HG03175 (cell line): Measurements from ENCODE around the gene ZNF653.
"Not testable (repeated sequence)": the region's sequence is repeated elsewhere in the genome, so short reads cannot be mapped to it uniquely, and the experiment has no call there.

Source experiments
- ATAC-seq: cut with Tn5 transposase; IDR thresholded peaks from one replicate; pipeline ENCODE4 v1.9.1; 2021; ENCODE audit warnings: mild to moderate bottlenecking, moderate library complexity; ENCODE audit not compliant: unreplicated experiment

Gene ZNF653

DNA sequence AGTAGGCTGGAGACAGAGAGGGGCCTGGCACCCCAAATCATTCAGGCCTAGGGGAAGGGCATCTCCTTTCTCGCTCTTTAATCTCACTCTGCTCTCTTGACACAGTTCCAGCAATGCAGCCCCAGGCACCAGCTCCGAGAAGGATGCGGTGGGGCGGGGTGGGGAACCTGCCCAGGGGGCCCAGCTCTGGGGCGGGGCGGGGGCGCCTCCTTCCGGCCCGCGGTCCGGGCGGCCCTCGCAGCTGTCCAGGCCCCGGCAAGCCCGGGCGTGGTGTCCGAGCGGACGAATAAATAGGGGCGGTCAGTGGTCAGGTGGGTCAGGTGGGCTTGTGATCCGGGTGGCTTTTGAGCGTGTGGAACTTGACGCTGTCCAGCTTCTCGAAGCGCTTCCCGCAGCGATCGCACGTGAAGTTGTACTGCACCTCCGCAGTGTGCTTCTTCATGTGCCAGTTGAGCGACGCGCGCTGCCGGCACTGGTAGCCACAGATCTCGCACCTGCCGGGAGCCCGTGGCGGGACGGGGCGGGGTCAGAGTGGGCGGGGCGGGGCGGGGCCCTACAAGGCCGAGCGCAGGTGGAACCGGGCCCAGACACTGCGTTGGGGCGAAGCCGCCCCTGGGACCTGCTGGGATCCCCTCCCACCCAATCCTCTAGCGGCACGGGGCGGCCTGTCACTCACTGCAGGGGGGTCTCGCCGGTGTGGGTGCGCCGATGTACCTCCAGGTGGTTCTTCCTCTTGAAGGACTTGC, 22.1 kb downstream of the ZNF653 start:
- ATAC-seq: no peak

DNA sequence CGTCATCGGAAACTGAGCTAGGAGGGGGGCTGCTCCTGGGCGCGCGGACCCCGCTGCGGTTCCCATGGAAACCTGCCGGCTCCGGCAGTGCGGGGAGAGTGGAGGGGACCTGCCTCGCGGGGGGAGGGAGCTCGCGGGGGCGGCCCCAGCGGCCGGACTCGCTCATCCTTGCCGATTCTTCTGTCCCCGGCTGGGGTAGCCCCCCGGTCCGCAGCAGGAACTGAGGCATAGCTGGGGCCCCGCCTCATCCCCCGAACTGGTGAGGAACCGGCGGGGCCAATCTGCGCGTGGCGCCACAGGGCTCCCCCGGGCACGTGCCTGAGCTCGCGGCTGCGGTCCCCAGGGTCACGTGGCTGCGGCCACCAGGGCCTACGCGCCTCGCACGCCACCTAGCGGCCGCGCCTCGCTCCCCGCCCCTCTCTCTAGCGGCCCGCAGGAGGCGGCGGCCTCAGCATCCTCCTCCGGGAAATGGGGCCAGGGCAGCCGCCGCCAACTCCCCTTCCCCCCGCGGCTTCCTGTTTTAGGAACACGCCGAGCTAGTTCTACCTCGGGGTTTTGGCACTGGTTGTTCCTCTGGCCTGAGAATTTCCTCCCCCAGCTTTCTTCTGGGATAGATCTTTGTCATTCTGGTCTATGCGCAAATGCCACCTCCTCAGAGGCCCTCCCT, 23.1 kb downstream of the ZNF653 start:
- ATAC-seq: peak; percentile 58

DNA sequence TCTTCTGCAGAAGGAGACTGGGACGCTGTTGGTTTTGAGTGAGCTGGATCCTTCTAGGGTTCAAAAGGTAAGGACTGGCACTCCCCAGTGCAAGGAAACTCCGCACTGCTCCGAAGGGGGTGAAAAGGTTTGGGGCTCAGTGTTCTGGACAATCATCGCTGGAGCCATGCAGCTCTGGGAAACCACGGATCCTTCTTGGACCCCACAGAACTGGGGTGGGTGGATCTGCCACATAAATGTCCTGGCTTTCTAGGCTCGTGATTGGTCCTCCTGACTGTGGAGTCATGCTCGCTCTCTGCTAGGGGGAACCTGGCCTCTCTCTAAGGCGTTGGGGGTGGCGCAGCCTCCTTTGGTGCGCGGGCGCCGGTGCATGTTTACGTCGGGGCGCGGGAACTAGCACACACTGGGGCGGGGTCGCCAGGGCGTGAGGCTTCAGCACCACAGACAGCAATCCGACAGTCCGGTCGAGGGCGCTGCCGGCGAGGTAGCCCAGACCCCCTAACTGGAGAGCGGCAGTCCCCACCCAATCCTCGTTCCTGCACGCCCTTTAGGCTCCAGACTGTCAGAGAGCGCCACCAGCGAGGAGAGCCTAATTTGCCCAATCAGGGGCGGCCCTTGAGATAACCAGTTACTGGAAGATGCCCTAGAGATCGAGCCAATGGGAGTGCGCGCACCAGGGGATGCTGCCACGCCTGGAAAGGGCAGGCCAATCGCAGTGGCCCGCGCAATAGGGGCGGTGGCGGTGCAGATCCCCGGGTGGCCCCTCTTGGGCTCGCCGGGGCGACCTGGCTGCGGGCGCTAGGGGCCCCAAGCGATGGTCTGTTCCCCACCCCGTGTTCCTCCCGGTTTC, 23.9 kb downstream of the ZNF653 start:
- ATAC-seq: peak; percentile 56

DNA sequence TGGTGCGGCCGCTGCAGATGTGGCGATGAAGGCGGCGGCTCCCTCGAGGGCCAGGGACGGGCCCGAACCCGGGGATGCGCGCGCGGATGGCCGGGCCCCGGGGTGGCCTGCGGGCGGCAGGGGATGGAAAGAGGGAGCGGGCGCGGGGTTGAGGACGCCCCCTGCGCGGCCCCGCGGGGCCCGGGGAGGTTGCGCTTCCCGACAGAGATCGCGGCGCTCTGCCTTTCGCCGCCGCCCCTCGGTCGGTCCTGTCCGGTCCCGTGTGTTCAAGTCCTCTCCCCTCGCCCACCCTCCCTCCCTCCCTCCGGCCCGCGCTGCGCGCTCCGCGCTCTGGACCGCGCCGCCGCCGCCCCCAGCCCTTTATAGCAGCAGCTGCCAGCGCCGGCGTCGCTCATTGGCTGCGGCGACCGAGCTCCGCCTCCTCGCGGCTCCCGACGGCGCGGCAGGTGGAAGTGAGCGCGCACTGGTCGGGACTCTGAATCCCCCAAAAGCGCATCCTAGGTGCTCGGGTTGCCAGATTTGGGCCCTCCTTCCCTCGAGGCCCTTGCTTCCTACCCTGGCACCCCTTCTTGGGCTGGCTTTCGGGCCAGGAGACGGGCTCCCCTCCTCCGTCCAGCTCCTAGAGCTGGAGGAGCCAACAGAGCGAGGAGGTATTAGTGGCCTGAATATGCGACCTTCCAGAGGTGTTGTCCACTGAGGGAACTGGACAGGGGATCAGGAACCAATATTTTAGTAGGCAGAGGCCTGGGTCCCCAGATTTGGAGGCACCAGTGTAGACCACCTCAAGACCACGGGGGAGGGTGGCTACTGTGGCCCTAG, 24.7 kb downstream of the ZNF653 start, which contains the start of gene ELAVL3:
Gene ELAVL3 (minus strand): TSS at position 332 of the 819 bp plus-strand sequence. CDS start 438 bp downstream, outside the sequence.
- ATAC-seq: no peak

DNA sequence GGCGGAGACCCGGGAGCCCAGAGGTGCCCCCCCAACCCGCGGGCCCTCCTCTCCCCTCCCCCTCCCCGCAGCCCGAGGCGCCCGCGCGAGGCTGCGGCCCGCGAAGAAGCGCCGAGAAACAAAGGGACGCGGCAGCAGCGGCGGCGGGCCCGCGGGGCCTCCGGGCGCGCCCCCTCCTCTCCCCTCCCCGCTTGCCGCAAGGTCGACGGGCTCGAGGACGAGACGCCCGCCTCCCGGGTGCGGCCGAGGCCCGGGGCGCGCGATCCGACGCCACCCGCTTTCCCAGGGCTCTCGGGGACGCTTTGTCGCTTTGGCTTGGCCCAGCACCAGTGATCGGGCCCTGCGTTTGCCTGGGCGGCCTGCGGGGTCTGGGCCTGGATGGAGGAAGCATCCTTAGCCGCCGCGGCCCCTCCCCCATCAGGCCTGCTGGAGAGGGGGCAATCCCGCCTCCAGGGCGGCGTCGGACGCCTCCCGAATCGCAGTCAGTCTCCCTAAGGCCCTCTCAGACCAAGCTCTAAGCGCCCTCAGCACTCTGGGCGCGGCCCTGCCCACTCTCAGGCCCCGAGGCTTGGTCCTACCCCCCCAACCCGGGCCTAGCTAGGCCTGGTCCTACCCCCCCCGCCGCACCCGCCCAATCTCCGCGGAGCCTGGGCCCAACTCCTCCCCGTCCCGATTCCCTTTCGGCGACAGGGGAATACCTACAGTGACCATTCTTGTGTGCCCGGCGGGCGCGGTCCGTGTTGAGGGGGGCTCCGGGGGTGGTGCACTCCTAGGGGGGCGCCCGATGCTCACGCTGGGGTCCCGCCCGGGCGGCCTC, 25.5 kb downstream of the ZNF653 start:
- no peak for ATAC-seq

DNA sequence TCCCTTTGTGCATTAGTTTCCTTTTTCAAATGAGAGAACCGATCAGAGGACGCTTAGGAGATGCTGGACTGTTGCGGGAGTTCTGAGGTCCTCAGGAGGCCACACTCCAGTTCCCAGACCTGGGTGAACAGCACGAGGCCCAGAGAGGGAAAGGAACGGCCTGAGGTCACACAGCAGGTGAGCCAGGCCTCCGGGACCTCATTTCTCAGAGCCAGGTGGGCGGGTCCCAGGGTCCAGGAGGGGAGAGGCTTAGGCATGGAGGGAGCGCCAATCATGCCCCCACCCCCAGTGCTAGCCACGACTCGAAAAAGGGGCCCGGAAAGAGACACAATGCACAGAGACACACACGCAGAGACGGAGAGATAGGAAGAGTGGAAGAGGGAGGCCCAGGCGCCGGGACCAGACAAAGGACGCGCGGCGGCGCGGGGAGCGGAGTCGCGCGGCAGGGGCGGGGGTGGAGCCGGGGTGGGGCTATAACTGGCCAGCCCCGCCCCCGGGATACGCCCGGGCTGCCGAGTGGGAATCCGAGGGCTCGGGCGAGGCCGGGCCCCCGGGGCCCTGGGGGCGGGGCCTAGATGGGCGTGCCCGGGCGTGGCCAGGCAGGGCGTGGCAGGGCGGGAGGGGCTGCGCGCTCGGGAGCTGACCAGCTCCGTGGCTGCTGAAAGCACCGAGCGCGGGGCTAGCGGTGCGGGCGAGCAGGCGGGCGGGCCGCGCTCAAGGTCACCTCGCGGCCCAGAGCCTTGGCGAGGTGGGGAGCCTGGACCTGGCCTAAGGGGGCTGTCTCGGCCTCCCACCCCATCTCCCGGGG, 26.3 kb downstream of the ZNF653 start:
- ATAC-seq: no peak

DNA sequence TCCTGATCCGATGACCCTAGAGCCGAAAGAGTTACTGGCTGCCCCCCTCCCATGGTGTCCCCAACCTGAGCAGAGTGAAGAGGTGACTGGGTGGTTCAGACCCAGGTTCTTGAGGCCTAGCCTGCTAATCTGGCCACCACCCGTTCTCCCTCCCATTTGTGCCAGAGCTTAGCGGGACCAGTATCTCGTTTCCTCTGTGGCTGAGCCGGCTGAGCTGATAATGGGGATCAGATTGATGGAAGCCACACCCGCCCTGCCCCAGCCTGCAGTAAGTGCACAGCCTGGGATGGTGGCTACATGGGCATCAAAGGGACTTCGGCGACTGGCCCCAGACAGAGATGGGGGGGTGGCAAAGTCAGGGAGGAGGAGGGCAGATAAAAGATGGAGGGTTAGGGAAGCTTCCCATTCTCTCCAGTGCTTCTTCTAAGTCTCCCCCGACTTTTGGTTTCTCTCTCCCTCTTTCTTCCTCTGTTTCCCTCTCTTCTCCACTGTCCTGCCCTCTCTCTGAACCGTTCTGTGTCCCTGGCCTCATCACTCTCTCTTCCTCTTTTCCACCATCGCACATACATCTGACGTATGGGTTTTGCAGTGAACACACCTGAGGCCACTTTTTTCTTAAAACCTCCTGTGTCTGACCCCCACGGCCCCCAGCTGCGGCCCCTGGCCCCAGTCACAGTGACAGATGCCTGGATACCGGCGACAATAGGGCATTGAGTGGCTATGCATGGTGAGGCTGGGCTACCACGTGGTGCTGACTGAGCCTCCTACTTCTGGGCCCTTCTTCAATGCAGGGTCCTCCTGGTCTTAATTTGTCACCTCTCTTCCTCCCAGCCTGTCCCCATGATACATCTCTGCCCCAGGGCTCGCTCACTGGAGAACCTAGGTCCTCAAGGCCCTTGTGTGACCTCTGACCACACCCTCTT, 27.2 kb downstream of the ZNF653 start:
- ATAC-seq: no peak

DNA sequence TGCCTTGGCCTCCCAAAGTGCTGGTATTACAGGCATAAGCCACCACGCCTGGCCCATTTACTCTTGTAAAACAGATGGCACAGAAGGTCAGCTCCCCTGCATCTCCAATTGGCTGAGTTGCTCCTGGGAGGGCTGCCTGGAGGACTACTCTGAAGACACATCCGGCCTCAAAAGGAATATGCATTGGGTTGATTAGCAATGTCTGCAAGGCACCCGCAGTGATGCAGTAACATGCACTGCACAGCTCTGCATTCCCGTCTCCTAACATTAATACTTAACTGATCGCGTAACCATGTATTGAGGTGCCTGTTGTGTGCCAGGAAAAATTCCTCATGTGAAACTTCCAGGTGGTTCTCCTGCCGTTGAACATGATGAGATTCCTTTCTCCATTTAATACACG, 29.8 kb downstream of the ZNF653 start:
- ATAC-seq: no peak

DNA sequence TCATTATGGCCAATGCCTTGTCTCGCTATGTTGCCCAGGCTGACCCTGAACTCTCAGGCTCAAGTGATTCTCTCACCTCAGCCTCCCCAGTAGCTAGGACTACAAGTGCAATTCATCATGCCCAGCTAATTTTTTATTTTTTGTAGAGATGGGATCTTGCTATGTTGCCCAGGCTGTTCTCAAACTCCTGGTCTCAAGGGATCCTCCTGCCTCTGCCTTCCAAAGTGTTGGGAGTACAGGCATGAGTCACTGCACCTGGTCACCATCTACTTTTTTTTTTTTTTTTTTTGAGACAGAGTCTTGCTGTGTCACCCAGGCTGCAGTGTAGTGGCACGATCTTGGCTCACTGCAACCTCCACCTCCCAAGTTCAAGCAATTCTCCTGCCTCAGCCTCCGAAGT, 30.3 kb downstream of the ZNF653 start:
- ATAC-seq: not testable (repeated sequence)

DNA sequence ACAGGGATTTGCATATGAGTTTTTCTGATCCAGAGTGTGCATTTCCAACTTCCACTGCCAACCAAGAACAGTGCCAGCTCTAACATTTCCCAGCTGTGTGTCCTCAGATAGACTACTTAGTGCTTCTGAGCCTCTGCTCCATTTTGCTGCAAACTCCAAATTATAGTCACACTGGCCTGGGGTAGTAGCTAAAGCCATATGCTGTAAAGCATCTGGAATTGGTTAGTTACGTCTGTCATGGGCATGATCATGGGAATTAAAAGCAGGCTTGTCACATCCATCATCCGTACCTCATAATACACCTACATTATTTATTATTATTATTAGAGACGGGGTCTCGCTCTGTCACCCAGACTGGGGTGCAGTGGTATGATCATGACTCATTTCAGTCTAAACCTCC, 31.9 kb downstream of the ZNF653 start:
- ATAC-seq: no peak

DNA sequence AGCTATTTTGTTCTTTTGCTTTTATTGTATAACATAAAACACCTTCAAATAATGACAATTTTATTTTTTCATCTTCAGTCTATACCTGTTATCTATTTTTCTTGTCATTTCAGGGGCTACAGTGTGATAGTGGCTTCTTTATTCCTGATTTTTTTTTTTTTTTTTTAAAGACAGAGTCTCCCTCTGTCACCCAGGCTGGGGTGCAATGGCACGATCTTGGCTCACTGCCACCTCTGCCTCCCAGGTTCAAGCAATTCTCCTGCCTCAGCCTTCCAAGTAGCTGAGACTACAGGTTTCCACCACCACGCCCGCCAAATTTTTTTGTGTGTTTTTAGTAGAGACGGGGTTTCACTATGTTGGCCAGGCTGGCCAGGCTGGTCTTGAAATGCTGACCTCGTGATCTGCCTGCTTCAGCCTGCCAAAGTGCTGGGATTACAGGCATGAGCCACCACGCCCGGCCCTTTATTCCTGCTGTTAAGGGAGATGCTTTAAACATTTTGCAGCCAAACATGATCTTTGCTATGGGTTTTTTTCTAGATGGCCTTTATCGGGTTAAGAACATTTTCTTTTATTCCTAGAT, 37.3 kb downstream of the ZNF653 start:
- ATAC-seq: not testable (repeated sequence)

DNA sequence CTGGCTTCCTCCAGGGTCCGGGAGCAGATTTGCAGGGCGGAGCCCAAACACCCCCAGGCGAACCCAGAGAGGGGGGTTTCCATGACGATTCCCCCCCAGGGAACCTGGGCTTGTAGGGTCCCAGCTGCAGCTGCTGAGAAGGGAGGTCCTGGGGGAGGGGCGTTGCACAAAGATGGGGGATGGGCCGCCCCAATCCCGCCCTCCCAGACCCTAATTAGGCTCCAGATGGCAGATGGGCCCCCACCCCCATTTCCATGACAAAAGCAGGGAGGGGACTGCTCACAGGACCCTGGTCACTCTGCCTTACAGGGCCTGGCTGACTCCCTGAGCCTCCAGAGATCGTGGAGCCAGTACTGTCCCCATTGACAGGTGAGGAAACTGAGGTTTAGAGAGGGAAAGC, 40.0 kb downstream of the ZNF653 start:
- ATAC-seq: no peak

DNA sequence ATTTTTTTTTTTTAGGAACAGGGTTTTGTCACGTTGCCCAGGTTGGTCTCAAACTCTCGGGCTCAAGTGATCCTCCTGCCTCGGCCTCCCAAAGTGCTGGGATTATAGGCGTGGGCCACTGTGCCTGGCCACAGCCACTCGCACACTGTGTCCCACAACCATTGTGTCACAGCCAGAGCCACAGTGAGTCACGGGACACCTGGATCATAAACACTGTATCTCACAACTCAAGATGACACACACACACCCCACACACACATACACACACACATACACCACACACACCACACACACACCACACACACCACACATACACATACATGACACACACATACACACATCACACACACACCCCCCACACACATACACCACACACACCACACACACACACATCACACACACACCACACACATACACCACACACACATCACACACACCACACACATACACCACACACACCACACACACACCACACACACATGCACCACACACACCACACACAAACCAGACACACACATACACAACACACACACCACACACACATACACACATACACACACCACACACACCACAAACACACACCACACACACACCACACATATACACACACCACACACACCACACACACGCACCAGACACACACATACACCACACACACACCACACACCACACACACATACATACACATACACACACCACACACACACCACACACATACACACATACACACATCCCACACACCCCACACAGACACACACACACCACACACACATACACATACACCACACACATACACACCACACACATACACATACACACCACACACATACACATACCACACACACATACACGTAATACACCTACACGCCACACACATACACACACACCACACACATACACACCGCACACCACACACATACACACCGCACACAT, 41.0 kb downstream of the ZNF653 start:
- no peak for ATAC-seq

DNA sequence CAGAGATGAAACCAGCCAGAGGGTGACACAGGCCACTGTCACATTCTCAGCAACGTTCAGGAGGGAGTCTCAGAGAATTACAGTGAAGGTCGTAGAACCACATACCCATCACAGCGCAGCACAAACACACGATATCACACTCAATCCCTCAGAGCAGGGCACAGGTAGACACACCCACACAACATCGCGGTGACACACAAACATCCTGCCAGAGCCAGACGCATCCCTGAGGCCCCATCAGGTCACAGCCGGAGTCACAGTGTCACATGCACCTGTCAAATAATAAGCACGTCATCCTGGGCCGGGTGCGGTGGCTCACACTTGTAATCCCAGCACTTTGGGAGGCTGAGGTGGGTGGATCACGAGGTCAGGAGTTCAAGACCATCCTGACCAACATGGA, 42.2 kb downstream of the ZNF653 start:
- no peak for ATAC-seq

DNA sequence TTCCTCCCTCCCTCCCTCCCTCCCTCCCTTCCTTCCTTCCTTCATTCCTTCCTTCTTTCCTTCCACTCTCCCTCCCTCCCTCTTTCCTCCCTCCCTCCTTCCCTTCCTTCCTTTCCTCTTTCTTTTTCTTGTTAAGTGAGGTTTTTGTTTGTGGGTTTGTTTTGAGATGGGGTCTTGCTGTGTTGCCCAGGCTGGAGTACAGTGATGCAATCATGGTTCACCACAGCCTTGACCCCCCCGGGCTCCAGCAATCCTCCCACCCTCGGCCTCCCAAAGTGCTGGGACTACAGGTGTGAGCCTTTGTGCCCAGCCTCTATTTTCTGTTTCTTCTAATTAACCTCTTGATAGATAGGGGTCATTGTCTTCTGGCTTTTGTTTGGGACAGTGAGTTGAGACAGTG, 44.2 kb downstream of the ZNF653 start:
- ATAC-seq: no peak

DNA sequence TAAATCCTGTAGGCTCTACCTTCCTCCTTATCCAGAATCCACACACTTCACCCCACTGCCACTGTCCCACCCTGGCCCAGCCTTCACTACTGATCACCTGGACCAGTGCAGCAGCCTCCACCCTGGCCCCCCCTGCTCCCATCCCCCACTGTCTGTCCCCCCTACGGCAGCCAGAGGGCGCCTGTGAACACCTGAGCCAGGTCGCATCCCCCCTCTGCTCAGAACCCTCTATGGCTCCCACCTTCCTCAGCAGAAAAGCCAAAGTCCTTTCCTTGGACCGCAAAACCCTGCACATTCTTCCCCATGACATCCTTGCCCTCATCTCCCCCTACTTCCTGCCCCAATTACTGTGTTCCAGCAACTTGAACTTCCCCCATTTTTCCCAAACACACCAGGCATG, 45.4 kb downstream of the ZNF653 start:
- ATAC-seq: no peak

DNA sequence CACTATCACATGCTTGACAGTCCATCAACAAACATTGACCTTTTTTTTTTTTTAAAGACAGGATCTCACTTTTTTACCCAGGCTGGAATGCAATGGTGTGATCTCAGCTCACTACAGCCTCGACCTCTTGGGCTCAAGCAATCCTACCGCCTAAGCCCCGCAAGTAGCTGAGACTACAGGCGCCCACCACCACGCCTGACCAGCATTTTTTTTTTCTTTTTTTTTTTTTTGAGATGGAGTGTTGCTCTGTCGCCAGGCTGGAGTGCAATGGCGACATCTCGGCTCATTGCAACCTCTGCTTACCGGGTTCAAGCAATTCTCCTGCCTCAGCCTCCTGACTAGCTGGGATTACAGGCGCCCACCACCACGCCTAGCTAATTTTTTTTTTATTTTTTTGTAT, 46.7 kb downstream of the ZNF653 start:
- not testable (repeated sequence) for ATAC-seq
